ENCODE measurements around the gene MIER2.

The MIER2 gene

GRCh38 chr19:377801-378581 lies 33.4 kb upstream of the MIER2 start:
- DNase-seq (ENCODE audit: low read depth), result no peak

GRCh38 chr19:376111-376470 lies 31.5 kb upstream of the MIER2 start:
- no peak for DNase-seq (ENCODE audit: low read depth)

GRCh38 chr19:375395-376110 lies 31.0 kb upstream of the MIER2 start:
- DNase-seq (ENCODE audit: low read depth), result no peak

DNA sequence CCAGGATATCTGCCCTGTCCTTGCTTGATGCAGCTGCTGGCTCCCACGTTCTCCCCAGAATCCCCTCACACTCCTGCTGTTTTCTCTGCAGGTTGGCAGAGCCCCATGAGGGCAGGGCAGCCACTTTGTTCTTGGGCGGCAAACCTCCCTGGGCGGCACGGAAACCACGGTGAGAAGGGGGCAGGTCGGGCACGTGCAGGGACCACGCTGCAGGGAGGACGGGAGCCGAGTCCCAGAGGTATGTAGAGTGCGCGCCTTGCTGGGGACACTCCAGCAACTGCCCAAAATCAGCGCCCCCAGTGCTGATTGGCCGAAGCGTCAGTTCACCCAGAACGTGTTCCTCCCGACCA lies 30.3 kb upstream of the MIER2 start:
- DNase-seq (ENCODE audit: low read depth), result no peak

- DNase-seq (ENCODE audit: low read depth), result no peak
Observed at GRCh38 chr19:374183-374885, 29.7 kb upstream of the MIER2 start.

GRCh38 chr19:373391-374182 lies 29.0 kb upstream of the MIER2 start:
- DNase-seq (ENCODE audit: low read depth), result no peak

DNA sequence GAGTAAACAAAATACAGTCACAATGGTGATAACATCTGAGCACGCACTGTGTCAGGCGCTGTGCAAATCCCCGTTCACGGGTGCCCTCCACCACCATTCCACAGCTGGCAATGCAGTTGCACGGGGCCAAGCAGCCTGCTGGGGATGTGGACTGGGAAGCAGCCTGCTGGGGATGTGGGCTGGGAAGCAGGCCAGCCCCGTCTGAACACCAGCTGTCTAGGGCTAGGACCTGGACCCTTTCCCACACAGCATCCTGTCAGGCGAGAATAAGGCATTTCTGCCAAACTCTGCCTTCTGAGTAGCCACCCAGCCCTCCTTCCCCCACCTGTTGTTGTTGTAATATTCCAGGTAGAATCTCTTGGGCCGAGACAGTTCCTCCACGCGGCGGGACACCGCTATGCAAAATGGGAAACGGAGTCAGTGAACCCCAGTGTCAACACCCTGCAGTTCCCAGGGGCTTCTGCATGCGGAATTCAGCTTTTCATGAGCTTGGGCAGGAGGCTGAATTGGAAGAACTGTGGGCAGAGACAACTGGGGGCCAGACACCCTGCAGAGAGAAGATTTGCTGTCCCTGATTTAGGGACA lies 27.8 kb upstream of the MIER2 start:
- DNase-seq (ENCODE audit: low read depth), result no peak

DNA sequence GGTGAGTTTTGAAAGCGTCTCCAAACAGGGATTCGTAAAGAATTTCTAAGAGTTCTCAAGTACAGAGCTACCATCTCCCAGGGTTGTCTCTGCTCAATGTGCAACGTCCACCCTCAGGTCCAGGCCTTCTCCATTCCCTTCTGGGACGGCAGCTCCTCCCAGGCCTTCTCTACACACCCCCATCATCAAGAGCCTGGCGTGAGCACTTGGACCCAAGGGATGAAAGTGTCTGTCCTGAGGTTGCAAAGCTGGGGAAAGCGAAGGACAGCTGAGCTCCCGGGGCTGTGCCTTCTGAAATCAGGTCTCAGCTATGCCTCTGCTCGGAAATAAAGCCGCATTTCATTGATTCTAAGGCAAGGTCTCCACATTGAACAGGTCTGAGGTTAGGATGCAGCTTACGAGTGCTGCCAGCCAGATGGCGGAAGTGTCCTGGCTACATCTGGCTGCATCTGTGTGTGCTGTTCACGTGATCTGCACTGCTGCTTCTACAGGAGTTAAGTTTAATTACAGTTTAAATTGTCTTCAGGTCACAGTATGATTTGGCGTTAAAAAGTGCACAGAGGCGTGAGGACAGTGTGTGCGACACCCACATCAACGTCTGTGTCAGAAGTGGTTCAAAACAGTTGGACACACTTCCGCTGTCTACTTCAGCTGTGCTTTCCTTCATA lies 27.0 kb upstream of the MIER2 start:
- no peak for DNase-seq (ENCODE audit: low read depth)

DNA sequence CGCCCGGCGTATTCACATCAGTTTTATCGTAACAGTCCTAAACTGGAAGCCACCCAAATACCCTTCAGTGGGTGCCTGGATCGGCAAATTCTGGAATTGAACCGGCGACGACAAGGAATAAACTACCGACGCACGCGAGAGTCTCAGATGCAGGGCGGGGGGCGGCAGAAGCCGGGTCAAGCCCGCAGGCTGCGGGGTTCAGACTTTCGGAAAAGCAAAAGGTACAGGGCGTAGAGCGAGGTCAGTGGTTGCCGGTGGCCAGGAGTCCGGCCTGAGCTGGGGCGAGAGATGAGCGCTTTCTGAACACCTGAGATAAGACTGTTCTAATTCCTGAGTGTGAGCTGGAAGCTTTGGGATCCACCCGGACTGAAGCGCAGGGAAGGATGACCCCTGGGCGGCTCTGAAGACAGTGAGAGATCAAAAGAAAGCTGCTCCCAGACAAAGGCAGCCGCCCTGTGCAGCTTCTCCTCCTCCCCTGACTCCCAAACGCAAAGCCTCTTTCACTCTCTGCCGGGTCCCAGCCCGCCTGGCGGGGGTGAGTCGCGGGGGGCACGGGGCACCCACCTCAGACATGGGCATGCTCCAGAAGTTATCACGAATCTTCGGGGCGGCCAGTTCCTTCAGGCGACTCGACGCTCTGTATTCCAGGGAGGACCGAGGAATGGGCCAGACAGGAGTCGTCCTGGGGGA lies 26.2 kb upstream of the MIER2 start:
- no peak for DNase-seq (ENCODE audit: low read depth)

DNA sequence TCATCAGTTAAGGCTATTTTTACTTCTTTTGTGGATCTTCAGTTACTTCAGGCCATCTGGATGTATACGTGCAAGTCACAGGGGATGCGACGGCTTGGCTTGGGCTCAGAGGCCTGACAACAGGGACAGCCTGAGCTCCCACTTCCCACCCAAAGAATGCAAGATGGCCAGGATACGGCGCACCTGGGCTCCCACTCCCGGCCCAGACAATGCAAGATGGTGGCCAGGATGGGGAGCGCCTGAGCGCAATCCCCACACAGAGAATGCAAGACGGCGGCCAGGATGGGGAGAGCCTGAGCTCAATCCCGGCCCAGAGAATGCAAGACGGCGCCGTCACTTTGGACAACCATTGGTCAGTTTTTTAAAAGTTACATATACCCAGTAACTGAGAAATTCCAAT lies 25.3 kb upstream of the MIER2 start:
- DNase-seq (ENCODE audit: low read depth), result no peak

- DNase-seq (ENCODE audit: low read depth), result no peak
Observed at GRCh38 chr19:369256-369655, 24.7 kb upstream of the MIER2 start.

DNA sequence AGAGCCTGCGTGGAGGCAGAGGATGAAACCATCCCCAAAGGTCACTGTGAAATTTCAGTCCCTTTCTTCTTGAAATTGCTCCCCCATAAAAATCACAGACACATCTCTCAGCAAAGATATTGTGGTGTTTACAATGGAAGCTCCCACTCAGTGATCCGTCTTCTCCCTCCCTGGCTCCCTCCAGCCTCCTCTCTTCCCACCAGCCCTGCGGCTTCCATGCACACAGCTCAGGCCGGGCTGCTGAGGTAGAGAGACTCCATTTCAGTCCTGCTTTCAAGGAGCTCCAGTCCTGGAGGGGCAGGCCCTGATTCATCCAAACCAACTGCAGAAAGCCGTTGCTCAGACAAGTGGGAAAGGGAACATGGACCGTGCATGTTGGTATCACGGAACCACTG lies 24.0 kb upstream of the MIER2 start:
- no peak for DNase-seq (ENCODE audit: low read depth)

DNA sequence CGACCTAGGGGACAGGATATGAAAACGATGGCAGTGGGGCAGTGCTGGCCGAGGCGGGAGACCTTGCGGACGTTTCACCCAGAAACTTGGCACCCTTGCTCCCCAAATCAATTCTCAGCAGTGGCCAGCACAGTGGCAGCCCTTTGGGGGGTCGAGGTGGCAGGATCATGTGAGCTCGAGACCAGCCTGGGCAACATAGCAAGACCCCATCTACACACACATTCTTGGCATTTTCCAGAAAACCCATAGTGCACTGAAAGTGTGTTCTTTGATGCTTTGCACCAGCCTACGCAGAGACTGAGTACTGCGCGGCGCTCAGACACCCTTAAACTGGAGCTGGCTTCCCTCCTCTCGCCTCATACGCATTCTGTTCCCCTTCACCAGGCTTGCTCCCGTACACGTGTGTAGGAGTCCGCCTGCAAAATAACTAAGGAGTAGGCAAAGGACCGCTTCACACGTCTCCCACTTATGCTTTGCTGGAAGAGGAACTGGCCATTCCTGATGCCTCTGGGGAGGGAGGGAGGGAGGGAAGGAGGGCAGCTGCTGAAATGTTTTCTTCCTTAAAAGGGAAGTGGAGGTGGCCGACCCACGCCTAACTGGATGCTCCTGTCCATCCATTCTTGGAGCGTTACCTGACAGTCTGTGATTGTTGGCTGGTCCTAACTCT lies 23.5 kb upstream of the MIER2 start:
- no peak for DNase-seq (ENCODE audit: low read depth)

DNA sequence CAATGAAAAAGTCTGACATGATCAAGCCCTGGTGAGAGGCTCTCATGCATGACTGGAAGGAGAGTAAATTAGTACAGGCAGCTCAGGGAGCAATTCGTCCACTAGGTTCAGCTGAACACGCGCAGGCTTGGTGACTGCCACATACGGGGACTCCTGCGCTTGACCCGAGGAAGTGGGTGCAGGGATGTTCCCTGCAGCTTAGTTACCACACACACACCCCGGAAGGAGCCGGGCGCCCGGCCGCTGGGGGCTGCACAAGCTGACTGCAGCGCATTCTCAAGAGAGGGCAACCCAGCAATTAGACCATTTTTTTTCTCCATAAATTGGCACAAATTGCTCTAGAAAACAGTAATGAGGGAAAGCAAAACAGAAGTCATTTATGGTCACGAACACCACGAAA lies 23.0 kb upstream of the MIER2 start:
- no peak for DNase-seq (ENCODE audit: low read depth)

GRCh38 chr19:366951-367350 lies 22.4 kb upstream of the MIER2 start:
- DNase-seq (ENCODE audit: low read depth), result no peak

- no peak for DNase-seq (ENCODE audit: low read depth)
Observed at GRCh38 chr19:366205-366783, 21.7 kb upstream of the MIER2 start.

GRCh38 chr19:364496-365287 lies 20.1 kb upstream of the MIER2 start:
- DNase-seq (ENCODE audit: low read depth), result no peak

GRCh38 chr19:362683-363082 lies 18.1 kb upstream of the MIER2 start:
- no peak for DNase-seq (ENCODE audit: low read depth)

DNA sequence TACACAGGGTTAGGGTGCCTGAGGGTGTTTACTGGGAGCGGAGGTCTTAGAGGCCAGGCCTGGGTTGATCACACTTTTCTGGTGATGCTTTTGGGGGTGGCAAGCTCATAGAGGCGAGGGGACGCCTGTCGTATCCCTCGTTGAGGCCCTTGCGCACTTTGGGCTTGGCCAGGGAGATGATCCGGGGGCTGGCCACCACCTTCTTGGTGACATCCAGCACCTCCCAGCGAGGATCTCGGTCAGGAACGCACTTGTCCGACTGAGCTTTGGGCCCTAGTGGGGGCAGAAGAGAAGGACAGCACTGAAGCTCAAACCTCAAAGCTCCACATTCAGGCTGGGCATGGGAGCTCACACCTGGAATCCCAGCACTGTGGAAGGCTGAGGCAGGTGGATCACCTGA lies 17.6 kb upstream of the MIER2 start:
- DNase-seq (ENCODE audit: low read depth), result no peak

GRCh38 chr19:359653-359925 lies 15.0 kb upstream of the MIER2 start:
- no peak for DNase-seq (ENCODE audit: low read depth)

Data from activated gamma-delta T cell treated with anti-CD3 and anti-CD28 coated beads, Interleukin-2, amount 50 U/mL, for 16 hours (primary cell).